NB4 (cell line): ENCODE results near the gene IL17RE.
A peak's percentile ranks its signal among the peaks of the same experiment; 100 is the strongest.

Experiments
- DNase-seq: peaks from one replicate; pipeline ENCODE4 v3.0.0; 2010; ENCODE audit warnings: low read depth
- H3K4me3 ChIP-seq: one replicate; pipeline ENCODE4 v1.5.1; 2011; ENCODE audit warnings: mild to moderate bottlenecking, low read depth, low read length, moderate library complexity
- CTCF ChIP-seq: IDR thresholded peaks from one replicate; pipeline ENCODE4 v1.5.1; 2012; ENCODE audit warnings: low read depth, low read length
- MAX ChIP-seq: IDR thresholded peaks from 2 replicates; pipeline ENCODE4 v1.6.1; 2011; ENCODE audit warnings: low read depth, low read length
- MYC ChIP-seq: IDR thresholded peaks from 2 replicates; pipeline ENCODE4 v1.6.1; 2011; ENCODE audit warnings: low read depth, low read length
- POLR2A ChIP-seq: IDR thresholded peaks from 2 replicates; pipeline ENCODE4 v1.6.1; 2011; ENCODE audit warnings: mild to moderate bottlenecking; ENCODE audit not compliant: insufficient read length; ENCODE audit errors: extremely low read depth

IL17RE gene

GRCh38 chr3:9901967-9902366 is 681 bp upstream of the IL17RE start:
- H3K4me3 ChIP-seq = peak overlapping the region; percentile 82
- peak; percentile 89 for DNase-seq
- TF ChIP-seq CTCF = no peak

- peak; percentile 45 for DNase-seq
- no peak for TF ChIP-seq MYC
- peak overlapping the region; percentile 82 for H3K4me3 ChIP-seq
Measured at GRCh38 chr3:9903238-9903624, 583 bp downstream of the IL17RE start.

- no peak for DNase-seq
- TF ChIP-seq MYC = no peak
- TF ChIP-seq CTCF = no peak
- TF ChIP-seq MAX = no peak
- no peak for TF ChIP-seq POLR2A
Measured at GRCh38 chr3:9903904-9904303, 1.3 kb downstream of the IL17RE start.

GRCh38 chr3:9906480-9906879 is 3.8 kb downstream of the IL17RE start:
- no peak for TF ChIP-seq MYC
- TF ChIP-seq CTCF = no peak
- TF ChIP-seq MAX = no peak
- no peak for TF ChIP-seq POLR2A
- no peak overlapping the region for H3K4me3 ChIP-seq
- DNase-seq = no peak

More at GRCh38 chr3:9903904-9904303, 1.3 kb downstream of the IL17RE start:
- H3K4me3 ChIP-seq = peak overlapping the region; percentile 82

GRCh38 chr3:9908286-9908685 is 5.6 kb downstream of the IL17RE start:
- H3K4me3 ChIP-seq = no peak overlapping the region
- DNase-seq = no peak
- no peak for TF ChIP-seq MAX
- TF ChIP-seq POLR2A = no peak
- TF ChIP-seq CTCF = no peak
- TF ChIP-seq MYC = no peak

GRCh38 chr3:9909221-9910013 is 6.8 kb downstream of the IL17RE start:
- H3K4me3 ChIP-seq = no peak overlapping the region
- DNase-seq = no peak
- TF ChIP-seq CTCF (no peak), POLR2A (no peak), MYC (no peak), MAX (no peak)
